Neural cell (in vitro differentiated cells): ENCODE measurements around the gene RIN3. TPM values are rescaled to one million over a fixed set of nuclear protein-coding genes. Genes with fewer than 3 reads are reported as not detected.

ENCODE experiments used
- H2AFZ ChIP-seq: fragments of 200-600, 300-800 bp; sonication (generic), shearing (Covaris generic); 2 replicates; pipeline ENCODE4 v1.6.0; 2014; ENCODE audit warnings: low read depth, mild to moderate bottlenecking, antibody characterized with exemption, low read length, moderate library complexity
- H3F3A ChIP-seq: fragments of 200-600 bp; shearing (Covaris generic); 2 replicates; pipeline ENCODE4 v1.6.1; 2016; ENCODE audit warnings: mild to moderate bottlenecking, moderate library complexity, mixed read lengths, antibody characterized with exemption, low read length; ENCODE audit not compliant: insufficient read depth, poor library complexity, severe bottlenecking
- H3K27ac ChIP-seq: fragments of 200-600, 300-800 bp; sonication (generic), shearing (Covaris generic); 2 replicates; pipeline ENCODE4 v1.5.1; 2014; ENCODE audit warnings: mild to moderate bottlenecking, low read length, moderate library complexity
- H3K27me3 ChIP-seq: fragments of 300-800, 200-600 bp; sonication (generic), shearing (Covaris generic); 2 replicates; pipeline ENCODE4 v1.6.0; 2014; ENCODE audit warnings: mild to moderate bottlenecking, low read depth, low read length, moderate library complexity; ENCODE audit not compliant: insufficient read depth
- H3K36me3 ChIP-seq: fragments of 300-800, 200-600 bp; sonication (generic), shearing (Covaris generic); 2 replicates; pipeline ENCODE4 v1.5.1; 2014; ENCODE audit warnings: mild to moderate bottlenecking, antibody characterized with exemption, low read length, moderate library complexity; ENCODE audit not compliant: insufficient read depth
- H3K4me2 ChIP-seq: fragments of 300-800, 200-600 bp; sonication (generic), shearing (Covaris generic); 2 replicates; pipeline ENCODE4 v1.6.0; 2014; ENCODE audit warnings: mild to moderate bottlenecking, low read length
- H3K4me3 ChIP-seq: fragments of 300-800, 200-600 bp; sonication (generic), shearing (Covaris generic); 2 replicates; pipeline ENCODE4 v1.5.1; 2014; ENCODE audit warnings: mild to moderate bottlenecking, low read length, moderate library complexity
- H3K79me2 ChIP-seq: fragments of 200-600 bp; shearing (Covaris generic); replicated peaks from 2 replicates; pipeline ENCODE4 v1.6.0; 2014; ENCODE audit warnings: mild to moderate bottlenecking, low read length, moderate library complexity; ENCODE audit not compliant: insufficient read depth
- H3K9ac ChIP-seq: fragments of 300-800, 200-600 bp; sonication (generic), shearing (Covaris generic); 2 replicates; pipeline ENCODE4 v1.6.1; 2016; ENCODE audit warnings: mild to moderate bottlenecking, low read length, mixed read lengths
- H3K9me2 ChIP-seq: fragments of 200-600 bp; shearing (Covaris generic); 2 replicates; pipeline ENCODE4 v1.6.1; 2016; ENCODE audit warnings: mild to moderate bottlenecking, low read length, mixed read lengths; ENCODE audit not compliant: insufficient read depth
- H3K9me3 ChIP-seq: fragments of 200-600, 300-800 bp; sonication (generic), shearing (Covaris generic); 2 replicates; pipeline ENCODE4 v1.6.1; 2016; ENCODE audit warnings: mild to moderate bottlenecking, mixed run types, low read length, moderate library complexity, mixed read lengths
- H4K20me1 ChIP-seq: fragments of 200-600 bp; shearing (Covaris generic); 2 replicates; pipeline ENCODE4 v1.6.1; 2016; ENCODE audit warnings: mild to moderate bottlenecking, mixed run types; ENCODE audit not compliant: insufficient read depth
- CTCF ChIP-seq: fragments of 450-650 bp; IDR thresholded peaks from 2 replicates; pipeline ENCODE4 v1.5.1; 2014; ENCODE audit warnings: antibody characterized with exemption, mild to moderate bottlenecking, moderate library complexity; ENCODE audit not compliant: poor library complexity, severe bottlenecking
- EP300 ChIP-seq: fragments of 450-650 bp; conservative IDR thresholded peaks from 2 replicates; pipeline ENCODE4 v1.6.1; 2014; ENCODE audit warnings: antibody characterized with exemption, mild to moderate bottlenecking, moderate library complexity; ENCODE audit not compliant: poor library complexity, severe bottlenecking
- EZH2 ChIP-seq: fragments of 200-600, 300-800 bp; shearing (Covaris generic), sonication (generic); IDR thresholded peaks from 2 replicates; pipeline ENCODE4 v1.6.1; 2014; ENCODE audit warnings: antibody characterized with exemption, low read length, borderline replicate concordance, mild to moderate bottlenecking; ENCODE audit not compliant: insufficient read depth, poor library complexity, severe bottlenecking
- MXI1 ChIP-seq: fragments of 450-650 bp; conservative IDR thresholded peaks from 2 replicates; pipeline ENCODE4 v1.6.1; 2014; ENCODE audit warnings: antibody characterized with exemption, mild to moderate bottlenecking; ENCODE audit not compliant: poor library complexity, severe bottlenecking
- POLR2AphosphoS5 ChIP-seq: IDR thresholded peaks from 2 replicates; pipeline ENCODE4 v1.6.1; 2012
- RAD21 ChIP-seq: fragments of 450-650 bp; conservative IDR thresholded peaks from 2 replicates; pipeline ENCODE4 v1.6.1; 2014; ENCODE audit warnings: antibody characterized with exemption, mild to moderate bottlenecking, moderate library complexity
- REST ChIP-seq: IDR thresholded peaks from 2 replicates; pipeline ENCODE4 v1.6.1; 2012; ENCODE audit warnings: borderline replicate concordance
- SMC3 ChIP-seq: fragments of 450-650 bp; conservative IDR thresholded peaks from 2 replicates; pipeline ENCODE4 v1.6.1; 2014; ENCODE audit warnings: antibody characterized with exemption, mild to moderate bottlenecking, moderate library complexity; ENCODE audit not compliant: poor library complexity
- TAF1 ChIP-seq: IDR thresholded peaks from 2 replicates; pipeline ENCODE4 v1.6.1; 2012; ENCODE audit warnings: low read depth
- polyA plus RNA-seq: library from polyadenylated mRNA; depleted of rRNA; stranded (reverse); fragments of >200 nt; gene quantifications from 2 replicates; pipeline ENCODE4 v1.2.3, GENCODE V29; 2014

Gene RIN3
- polyA plus RNA-seq, 1 donor from 2014 or later, result not detected

GRCh38 chr14:92651758-92652406, 138.3 kb downstream of the RIN3 start:
- Histone ChIP-seq H3K79me2 (no peaks in the 10 kb centered on the region), H3F3A (no peaks in the 10 kb centered on the region), H3K9me2 (no peaks in the 10 kb centered on the region), H3K27ac (no peak overlapping the region), H3K4me3 (no peak overlapping the region), H4K20me1 (no peaks in the 10 kb centered on the region), H3K27me3 (no peaks in the 10 kb centered on the region), H3K4me2 (no peak overlapping the region), H2AFZ (no peak overlapping the region), H3K36me3 (no peaks in the 10 kb centered on the region), H3K9ac (no peak overlapping the region), H3K9me3 (no peaks in the 10 kb centered on the region)
- TF ChIP-seq EZH2, result no peak
- no peak for TF ChIP-seq CTCF
- no peak for TF ChIP-seq TAF1
- no peak for TF ChIP-seq SMC3
- TF ChIP-seq MXI1, result no peak
- no peak for TF ChIP-seq RAD21
- no peak for TF ChIP-seq POLR2AphosphoS5
- no peak for TF ChIP-seq REST
- no peak for TF ChIP-seq EP300

- no peaks in the 10 kb centered on the region for H4K20me1 ChIP-seq
- H3F3A ChIP-seq, result no peaks in the 10 kb centered on the region
- no peaks in the 10 kb centered on the region for H3K9me2 ChIP-seq
- H3K4me2 ChIP-seq, result no peak overlapping the region
- no peaks in the 10 kb centered on the region for H3K27me3 ChIP-seq
- no peaks in the 10 kb centered on the region for H3K36me3 ChIP-seq
- H3K27ac ChIP-seq, result no peak overlapping the region
- H3K9me3 ChIP-seq, result no peaks in the 10 kb centered on the region
- H3K4me3 ChIP-seq, result no peak overlapping the region
- H3K9ac ChIP-seq, result no peak overlapping the region
- no peak for TF ChIP-seq RAD21
- no peak for TF ChIP-seq SMC3
- no peak for TF ChIP-seq EZH2
- TF ChIP-seq CTCF, result no peak
- no peak for TF ChIP-seq TAF1
- TF ChIP-seq REST, result no peak
- TF ChIP-seq POLR2AphosphoS5, result no peak
- no peak for TF ChIP-seq MXI1
- TF ChIP-seq EP300, result no peak
- H2AFZ ChIP-seq, result no peak overlapping the region
- no peaks in the 10 kb centered on the region for H3K79me2 ChIP-seq
These were observed 139.0 kb downstream of the RIN3 start for GRCh38 chr14:92652413-92653151.
